Kidney epithelial cell (primary cell): ENCODE results near the gene DBH. TPM values are rescaled to one million over a fixed set of nuclear protein-coding genes. Genes with fewer than 3 reads are reported as not detected.

Experiments
- DNase-seq: peaks from one replicate; pipeline ENCODE4 v3.0.0-alpha.2; 2010; ENCODE audit warnings: low read depth
- H3K27me3 ChIP-seq: 2 replicates; pipeline ENCODE4 v1.6.0; 2011; ENCODE audit warnings: low read length; ENCODE audit not compliant: control insufficient read depth, insufficient read depth
- H3K36me3 ChIP-seq: 2 replicates; pipeline ENCODE4 v1.5.1; 2011; ENCODE audit warnings: low read length; ENCODE audit not compliant: control insufficient read depth, insufficient read depth
- H3K4me3 ChIP-seq: 2 replicates; pipeline ENCODE4 v1.5.1; 2011; ENCODE audit warnings: low read depth, mild to moderate bottlenecking, control low read depth, low read length
- CTCF ChIP-seq: IDR thresholded peaks from 2 replicates; pipeline ENCODE4 v1.5.1; 2011; ENCODE audit warnings: mild to moderate bottlenecking, moderate library complexity, low read length, control low read depth, inconsistent platforms; ENCODE audit not compliant: insufficient read depth, poor library complexity, severe bottlenecking
- total RNA-seq: library from RNA; depleted of rRNA; stranded (reverse); fragments of >200 nt; gene quantifications from 2 replicates; pipeline ENCODE4 v1.2.3, GENCODE V29; 2015

Gene DBH
- total RNA-seq, 1 donor from 2014 or later: not detected

GRCh38 chr9:133708246-133709014 lies 72.3 kb downstream of the DBH start:
- H3K27me3 ChIP-seq: peaks cover 37% of the 10 kb centered on the region
- TF ChIP-seq CTCF: no peak
- no peak overlapping the region for H3K4me3 ChIP-seq
- no peak for DNase-seq
- H3K36me3 ChIP-seq: no peaks in the 10 kb centered on the region

Other genes with a start within 250 kb of the DBH start
- 21.9 and 23.1 TPM in 2 replicates for gene REXO4, start 218.4 kb upstream of the DBH start, total RNA-seq
- 2.0 and 2.4 TPM in 2 replicates for gene ADAMTS13, start 214.0 kb upstream of the DBH start, total RNA-seq
- 24.4 and 24.6 TPM in 2 replicates for gene CACFD1, start 176.4 kb upstream of the DBH start, total RNA-seq
- gene SLC2A6, start 157.3 kb upstream of the DBH start, total RNA-seq: 51.8 and 60.9 TPM in 2 replicates
- gene MYMK, start 111.4 kb upstream of the DBH start, total RNA-seq: not detected in 2 replicates
- 0.54 and 1.2 TPM in 2 replicates for gene ADAMTSL2, start 101.7 kb upstream of the DBH start, total RNA-seq
- not detected in 2 replicates for gene FAM163B, start 27.0 kb upstream of the DBH start, total RNA-seq
- 0.75 and 1.8 TPM in 2 replicates for gene SARDH, start 102.0 kb downstream of the DBH start, total RNA-seq